Tibial artery (tissue), 4 donors: ENCODE results near the gene IGF1R.

Experiments
- DNase-seq, 2 donors: peaks; one replicate each; pipeline ENCODE4 v3.0.0-alpha.2; 2019
- H3K27ac ChIP-seq, 2 donors: fragments of 200-600 bp; sonication (generic) in 1 of 2; 1 replicate in 1 of 2; 2 replicates in 1 of 2; pipeline ENCODE4 v1.5.1; 2018 to 2019; ENCODE audit warnings: mild to moderate bottlenecking in 1 of 2
- H3K27me3 ChIP-seq, 2 donors: fragments of 200-600 bp; sonication (generic) in 1 of 2; one replicate each; pipeline versions ENCODE4 v1.5.1 to v1.6.0; 2016 to 2019
- H3K36me3 ChIP-seq, 3 donors: fragments of 200-600 bp; sonication (generic) in 2 of 3; one replicate each; pipeline ENCODE4 v1.5.1; 2016 to 2019; ENCODE audit warnings: mild to moderate bottlenecking in 2 of 3
- H3K4me1 ChIP-seq, 4 donors: fragments of 200-600 bp; sonication (generic) in 2 of 4; 1 replicate in 3 of 4; 2 replicates in 1 of 4; pipeline ENCODE4 v1.5.1; 2016 to 2019
- H3K4me3 ChIP-seq, 2 donors: fragments of 200-600 bp; sonication (generic) in 1 of 2; 1 replicate in 1 of 2; 2 replicates in 1 of 2; pipeline ENCODE4 v1.5.1; 2018 to 2019; ENCODE audit warnings: mild to moderate bottlenecking in 2 of 2
- H3K9me3 ChIP-seq, 3 donors: fragments of 200-600 bp; sonication (generic) in 1 of 3; one replicate each; pipeline ENCODE4 v1.5.1; 2016 to 2019
- intact Hi-C: fragments of 100-400 bp; cut with DNase I; formaldehyde crosslinking; loops from one replicate; pipeline ENCODE4 v1.15.0; 2023; ENCODE audit warnings: low total_unique reads
- TF ChIP-seq, protein P1 (sequence below), 2 experiments: fragments of 200-600 bp in 1 of 2; fragments of 450-650 bp in 1 of 2; IDR thresholded peaks; one replicate each; pipeline ENCODE4 v1.5.1; 2017 to 2019; ENCODE audit warnings: antibody characterized with exemption in 2 of 2, mild to moderate bottlenecking in 1 of 2, moderate library complexity in 1 of 2

IGF1R gene

DNA sequence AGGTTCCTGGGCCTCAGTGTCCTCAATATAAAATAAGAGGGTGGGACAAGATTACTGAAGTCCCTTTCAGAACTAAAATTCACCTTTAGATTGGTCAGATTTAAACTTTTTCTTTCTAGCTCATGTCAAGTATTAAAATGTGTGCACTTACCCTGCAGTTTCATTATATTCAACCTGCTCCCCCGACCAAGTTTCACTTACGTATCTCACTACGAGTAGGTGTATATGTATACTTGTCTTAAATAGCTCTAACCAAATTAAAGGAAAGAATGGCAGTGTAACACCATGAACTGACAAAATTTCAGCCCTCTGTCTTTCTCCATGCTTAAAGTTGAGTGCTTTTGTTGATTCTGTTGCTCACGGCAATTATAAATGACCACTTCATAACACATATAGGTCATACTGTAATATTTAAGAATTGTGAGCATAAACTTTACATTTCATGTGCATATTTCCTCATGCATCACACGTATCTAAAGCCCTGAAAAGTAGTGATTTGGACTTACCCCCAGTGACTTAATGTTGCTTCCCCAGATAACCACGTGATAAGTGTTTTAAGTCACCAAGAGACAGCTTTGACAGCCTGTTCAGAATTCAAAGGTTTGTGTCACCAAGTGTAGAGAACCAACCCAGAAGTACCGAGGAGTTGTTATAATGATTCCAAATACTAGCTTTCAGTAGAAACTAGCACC, 289.2 kb downstream of the IGF1R start:
- H3K27me3 ChIP-seq = no peaks in the 10 kb centered on the region
- H3K4me3 ChIP-seq = no peak overlapping the region
- H3K27ac ChIP-seq = no peak overlapping the region
- intact Hi-C loops = no loop called here
- H3K36me3 ChIP-seq = peaks cover 51 to 95% (median 93%) of the 10 kb centered on the region in 3 donors
- no peaks in the 10 kb centered on the region for H3K9me3 ChIP-seq
- no peak for DNase-seq
- H3K4me1 ChIP-seq = peaks cover 0 to 6% (median 0%) of the 10 kb centered on the region in 4 donors
- TF ChIP-seq, protein P1, sequence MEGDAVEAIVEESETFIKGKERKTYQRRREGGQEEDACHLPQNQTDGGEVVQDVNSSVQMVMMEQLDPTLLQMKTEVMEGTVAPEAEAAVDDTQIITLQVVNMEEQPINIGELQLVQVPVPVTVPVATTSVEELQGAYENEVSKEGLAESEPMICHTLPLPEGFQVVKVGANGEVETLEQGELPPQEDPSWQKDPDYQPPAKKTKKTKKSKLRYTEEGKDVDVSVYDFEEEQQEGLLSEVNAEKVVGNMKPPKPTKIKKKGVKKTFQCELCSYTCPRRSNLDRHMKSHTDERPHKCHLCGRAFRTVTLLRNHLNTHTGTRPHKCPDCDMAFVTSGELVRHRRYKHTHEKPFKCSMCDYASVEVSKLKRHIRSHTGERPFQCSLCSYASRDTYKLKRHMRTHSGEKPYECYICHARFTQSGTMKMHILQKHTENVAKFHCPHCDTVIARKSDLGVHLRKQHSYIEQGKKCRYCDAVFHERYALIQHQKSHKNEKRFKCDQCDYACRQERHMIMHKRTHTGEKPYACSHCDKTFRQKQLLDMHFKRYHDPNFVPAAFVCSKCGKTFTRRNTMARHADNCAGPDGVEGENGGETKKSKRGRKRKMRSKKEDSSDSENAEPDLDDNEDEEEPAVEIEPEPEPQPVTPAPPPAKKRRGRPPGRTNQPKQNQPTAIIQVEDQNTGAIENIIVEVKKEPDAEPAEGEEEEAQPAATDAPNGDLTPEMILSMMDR (IDR thresholded peaks at IDR 0.05) = no peak

DNA sequence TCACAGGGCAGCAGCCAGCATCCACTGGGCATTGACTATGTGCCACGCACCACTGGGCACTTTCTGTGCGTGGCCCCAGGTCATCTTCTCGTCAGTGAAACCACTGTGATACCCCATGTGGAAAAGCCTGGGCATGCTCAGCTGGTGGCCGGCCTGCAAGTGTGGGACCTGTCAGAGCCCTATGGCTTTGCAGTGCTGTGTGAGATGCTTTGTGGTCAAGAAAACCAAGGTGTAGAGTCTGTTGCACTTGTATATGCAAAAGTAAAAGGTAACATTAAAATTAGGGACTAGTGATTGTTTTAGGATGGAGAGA, 289.7 kb downstream of the IGF1R start:
- no peak overlapping the region for H3K4me3 ChIP-seq
- intact Hi-C loops = no loop called here
- TF ChIP-seq, protein P1 (IDR thresholded peaks at IDR 0.05) = no peak
- no peaks in the 10 kb centered on the region for H3K27me3 ChIP-seq
- H3K4me1 ChIP-seq = peaks cover 0 to 10% (median 2%) of the 10 kb centered on the region in 4 donors
- H3K9me3 ChIP-seq = no peaks in the 10 kb centered on the region
- peak in 1 of 2 donors; percentile 49 for DNase-seq
- no peak overlapping the region for H3K27ac ChIP-seq
- peaks cover 51 to 95% (median 93%) of the 10 kb centered on the region in 3 donors for H3K36me3 ChIP-seq

DNA sequence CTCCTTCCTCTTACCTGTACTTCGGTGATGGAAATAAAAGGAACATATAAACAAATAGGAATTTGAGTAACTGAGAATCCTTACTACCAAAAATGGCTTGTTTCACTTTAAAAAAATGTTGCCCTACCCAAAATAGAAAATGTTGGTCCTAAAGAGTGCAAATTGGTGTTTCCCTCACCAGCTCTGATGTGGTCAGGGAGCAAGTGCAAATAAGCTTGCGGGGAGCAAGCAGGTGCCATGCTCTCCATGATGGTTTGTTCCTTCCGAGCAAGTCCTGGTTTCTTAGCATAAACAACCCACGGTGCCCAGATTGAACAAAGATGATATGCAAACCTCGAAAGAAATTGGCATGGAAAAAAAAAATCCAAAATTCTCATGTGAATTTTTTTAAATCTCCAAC, 290.5 kb downstream of the IGF1R start:
- Histone ChIP-seq H3K4me1 (peaks cover 0 to 18% (median 6%) of the 10 kb centered on the region in 4 donors), H3K27me3 (no peaks in the 10 kb centered on the region), H3K36me3 (peaks cover 51 to 92% (median 89%) of the 10 kb centered on the region in 3 donors), H3K9me3 (no peaks in the 10 kb centered on the region), H3K4me3 (no peak overlapping the region), H3K27ac (no peak overlapping the region)
- intact Hi-C loops = no loop called here
- no peak for DNase-seq
- TF ChIP-seq, protein P1 (IDR thresholded peaks at IDR 0.05) = no peak

DNA sequence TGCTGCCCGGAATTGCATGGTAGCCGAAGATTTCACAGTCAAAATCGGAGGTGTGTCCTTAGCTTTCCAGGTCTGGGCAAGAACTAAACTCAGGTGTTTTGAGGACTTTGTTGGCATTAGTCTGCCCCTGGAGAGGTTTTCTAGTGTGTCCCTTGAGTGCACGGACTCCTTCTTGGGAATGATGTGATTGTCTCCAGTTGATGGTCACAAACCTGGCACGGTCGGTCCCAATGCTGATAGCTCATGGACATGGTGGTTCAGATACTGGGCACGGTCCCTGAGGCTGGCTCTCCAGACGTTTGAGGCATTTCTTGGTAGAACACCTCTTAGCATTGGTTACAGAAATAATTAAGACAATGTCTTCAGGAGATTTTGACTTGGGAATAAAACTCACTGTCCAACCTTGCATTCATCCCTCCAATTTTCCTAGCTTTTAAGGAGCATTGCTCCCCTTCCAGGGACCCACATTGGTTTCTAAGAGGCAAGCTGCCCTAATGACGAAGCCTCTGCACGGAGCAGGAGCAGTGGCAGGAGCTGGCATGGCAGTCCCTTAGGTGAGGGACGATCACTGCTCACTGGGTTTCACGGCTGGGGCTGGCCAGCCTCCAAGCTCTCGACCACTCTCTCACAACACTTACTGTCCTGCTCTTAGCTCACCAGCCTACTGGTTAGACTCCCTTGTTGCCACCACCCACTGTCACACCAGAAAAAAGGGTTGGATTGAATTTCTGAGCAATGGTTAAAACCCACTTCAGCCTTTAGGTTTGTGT, 291.2 kb downstream of the IGF1R start:
- Histone ChIP-seq H3K36me3 (peaks cover 51 to 87% (median 85%) of the 10 kb centered on the region in 3 donors), H3K4me1 (peaks cover 0 to 23% (median 10%) of the 10 kb centered on the region in 4 donors), H3K9me3 (no peaks in the 10 kb centered on the region), H3K27me3 (no peaks in the 10 kb centered on the region), H3K27ac (peak overlapping the region in 1 of 2 donors; percentile 9), H3K4me3 (no peak overlapping the region)
- intact Hi-C loops = no loop called here
- TF ChIP-seq, protein P1 (IDR thresholded peaks at IDR 0.05) = no peak
- DNase-seq = peak in 1 of 2 donors; percentile 54

DNA sequence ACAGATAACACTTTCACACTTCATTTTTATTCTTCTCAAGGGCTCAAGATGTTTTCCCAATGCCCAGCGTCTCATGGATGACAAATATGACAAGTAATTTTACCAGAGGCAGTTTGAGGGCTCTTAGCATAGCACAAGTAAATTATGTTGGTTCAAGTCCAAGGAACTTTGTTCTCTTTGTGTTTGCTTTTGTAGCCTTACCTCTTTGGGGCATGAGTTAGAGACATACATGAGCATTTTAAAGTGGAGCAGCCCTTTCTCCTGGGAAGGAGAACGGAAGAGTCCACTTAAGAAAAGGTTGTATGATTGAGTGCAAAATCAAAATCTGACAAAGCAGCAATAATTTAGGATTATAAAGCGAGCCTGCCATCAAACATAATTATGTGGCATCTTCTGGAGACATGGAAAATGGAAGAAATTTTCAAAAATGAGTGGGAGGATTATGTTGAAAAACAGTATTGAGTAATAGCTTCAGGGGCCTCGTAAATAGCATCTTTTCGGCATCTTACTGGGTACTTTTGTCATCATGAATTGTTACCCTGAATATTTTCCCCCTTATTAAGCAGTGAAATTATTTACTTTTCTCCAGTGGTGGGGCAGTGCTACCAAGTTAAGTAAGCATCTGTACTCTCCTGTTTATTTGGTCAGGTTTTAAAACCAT, 293.4 kb downstream of the IGF1R start:
- no peak for DNase-seq
- intact Hi-C loops = no loop called here

More for the DNA sequence above, 293.4 kb downstream of the IGF1R start:
- Histone ChIP-seq H3K27me3 (no peaks in the 10 kb centered on the region), H3K27ac (peak overlapping the region; percentile 17 to 33), H3K4me1 (peaks cover 6 to 39% (median 24%) of the 10 kb centered on the region in 4 donors), H3K36me3 (peaks cover 36 to 80% (median 77%) of the 10 kb centered on the region in 3 donors), H3K9me3 (no peaks in the 10 kb centered on the region), H3K4me3 (no peak overlapping the region)
- TF ChIP-seq, protein P1 (IDR thresholded peaks at IDR 0.05) = no peak
